HG03060 (cell line): ENCODE measurements around the gene CEACAM16.
"Not testable (repeated sequence)": the region's sequence is repeated elsewhere in the genome, so short reads cannot be mapped to it uniquely, and the experiment has no call there.

ENCODE experiments used
- ATAC-seq: cut with Tn5 transposase; IDR thresholded peaks from one replicate; pipeline ENCODE4 v1.9.1; 2021; ENCODE audit warnings: low read depth, moderate number of reproducible peaks; ENCODE audit not compliant: unreplicated experiment

Gene CEACAM16

DNA sequence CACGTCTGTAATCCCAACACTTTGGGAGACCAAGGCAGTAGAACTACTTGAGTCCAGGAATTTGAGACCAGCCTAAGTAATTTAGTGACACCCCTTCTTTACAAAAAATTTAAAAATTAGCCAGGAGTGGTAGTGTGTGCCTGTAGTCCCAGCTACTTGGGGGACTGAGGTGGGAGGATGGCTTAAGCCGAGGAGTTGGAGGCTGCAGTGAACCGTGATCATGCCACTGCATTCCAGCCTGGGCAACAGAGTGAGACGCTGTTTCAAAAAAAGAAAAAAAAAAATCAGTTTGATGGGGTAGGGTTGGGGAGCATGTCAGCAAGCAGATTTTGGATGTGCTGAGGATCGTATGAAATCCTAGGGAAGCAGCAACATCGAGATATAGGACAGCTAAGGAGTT, 23.4 kb upstream of the CEACAM16 start:
- ATAC-seq, result no peak

DNA sequence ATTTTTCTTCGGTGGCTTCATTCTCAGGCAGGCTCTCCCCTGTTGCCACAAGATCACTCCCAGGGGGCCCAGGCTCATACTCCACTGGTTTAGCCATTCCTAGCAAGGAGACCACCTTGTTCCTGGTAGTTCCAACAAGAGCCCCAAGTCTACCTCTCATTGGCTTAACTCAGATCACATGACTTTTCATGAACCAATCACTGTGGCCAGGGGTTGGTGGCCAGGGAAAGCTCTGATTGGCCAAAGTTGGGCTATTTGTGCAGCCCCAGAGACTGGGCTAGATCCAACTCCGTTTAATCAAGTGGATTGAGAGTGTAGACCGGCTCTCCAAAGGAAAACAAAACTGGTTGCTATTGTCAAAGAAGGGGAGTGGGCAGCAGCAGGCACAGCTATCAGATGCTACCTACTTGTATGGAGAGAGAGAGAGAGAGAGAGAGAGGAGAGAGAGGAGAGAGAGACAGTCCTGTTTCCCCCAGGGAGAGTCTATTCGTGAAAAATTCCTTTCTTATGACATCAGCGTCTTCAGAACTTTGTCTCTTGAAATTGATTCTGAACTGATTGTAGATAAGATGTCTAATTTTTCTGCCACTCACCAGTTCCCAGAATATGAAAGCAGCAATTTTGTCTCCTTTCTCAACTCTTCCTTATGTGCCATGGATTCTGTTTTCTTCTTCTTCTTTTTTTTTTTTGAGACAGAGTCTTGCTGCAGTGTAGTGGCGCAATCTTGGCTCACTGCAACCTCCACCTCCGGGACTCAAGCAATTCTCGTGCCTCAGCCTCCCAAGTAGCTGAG, 21.7 kb upstream of the CEACAM16 start:
- no peak for ATAC-seq

GRCh38 chr19:44680536-44680935, 18.4 kb upstream of the CEACAM16 start:
- ATAC-seq, result no peak

DNA sequence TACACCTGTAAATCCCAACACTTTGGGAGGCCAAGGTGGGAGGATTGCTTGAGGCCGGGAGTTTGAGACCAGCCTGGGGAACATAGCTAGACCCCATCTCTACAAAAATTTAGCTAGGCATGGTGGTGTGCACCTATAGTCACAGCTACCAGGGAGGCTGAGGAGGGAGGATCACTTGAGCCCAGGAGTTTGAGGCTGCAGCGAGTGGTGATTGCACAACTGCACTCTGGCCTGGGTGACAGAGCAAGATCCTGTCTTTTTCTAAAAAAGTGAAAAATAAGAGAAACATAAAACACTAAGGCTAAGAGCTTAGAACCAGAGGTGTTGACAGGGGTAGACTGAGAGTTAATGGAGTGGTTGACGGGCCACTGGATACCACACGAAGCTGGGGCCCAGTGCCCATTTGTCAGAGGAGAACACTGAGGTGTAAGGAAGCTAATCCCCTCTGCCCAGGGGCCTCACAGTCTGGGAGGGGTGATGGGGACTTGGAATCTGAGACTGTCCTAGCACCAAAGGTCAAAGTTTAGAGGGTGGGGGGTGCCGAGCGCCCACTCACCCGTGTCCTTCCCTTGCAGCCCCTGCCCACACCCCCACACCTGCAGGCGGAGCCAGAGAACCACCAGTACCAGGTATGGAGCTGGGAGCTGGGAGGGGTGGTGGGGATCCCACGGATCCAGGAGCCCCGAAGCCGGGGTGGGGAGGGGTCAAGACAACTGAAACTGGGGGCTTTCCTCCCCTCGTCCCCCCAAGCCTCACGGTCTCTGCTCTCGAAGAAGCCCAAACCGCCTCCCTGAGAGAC, 16.8 kb upstream of the CEACAM16 start:
- ATAC-seq, result no peak

DNA sequence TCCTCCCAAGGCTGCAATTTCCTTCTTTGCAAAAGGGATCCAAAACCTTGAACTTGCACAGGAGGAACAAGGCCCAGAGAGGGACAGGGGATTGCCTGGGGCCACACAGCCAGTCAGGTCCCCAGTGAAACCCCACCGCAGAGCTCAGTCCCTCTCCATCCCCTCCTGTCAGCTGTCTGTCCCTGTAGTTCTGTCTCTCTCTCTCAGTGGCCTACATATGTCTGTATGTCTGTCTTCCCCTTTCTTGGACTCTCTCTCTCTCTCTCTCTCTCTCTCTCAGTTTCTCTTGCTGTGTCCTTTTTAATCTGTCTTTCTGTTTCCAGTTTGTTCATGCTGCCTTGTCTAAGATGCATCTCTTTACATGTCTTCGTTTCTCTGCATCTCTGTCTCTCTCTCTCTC, 16.1 kb upstream of the CEACAM16 start:
- no peak for ATAC-seq

- ATAC-seq, result no peak
These were observed 15.3 kb upstream of the CEACAM16 start for GRCh38 chr19:44683434-44684210.

GRCh38 chr19:44684396-44684795, 14.6 kb upstream of the CEACAM16 start:
- ATAC-seq, result not testable (repeated sequence)

GRCh38 chr19:44684892-44685863, 13.8 kb upstream of the CEACAM16 start:
- ATAC-seq, result no peak

GRCh38 chr19:44685877-44686276, 13.1 kb upstream of the CEACAM16 start:
- ATAC-seq, result no peak

GRCh38 chr19:44686896-44687295, 12.1 kb upstream of the CEACAM16 start:
- no peak for ATAC-seq

- no peak for ATAC-seq
These were observed 11.1 kb upstream of the CEACAM16 start for GRCh38 chr19:44687888-44688287.

GRCh38 chr19:44689290-44690130, 9.4 kb upstream of the CEACAM16 start:
- ATAC-seq, result no peak

DNA sequence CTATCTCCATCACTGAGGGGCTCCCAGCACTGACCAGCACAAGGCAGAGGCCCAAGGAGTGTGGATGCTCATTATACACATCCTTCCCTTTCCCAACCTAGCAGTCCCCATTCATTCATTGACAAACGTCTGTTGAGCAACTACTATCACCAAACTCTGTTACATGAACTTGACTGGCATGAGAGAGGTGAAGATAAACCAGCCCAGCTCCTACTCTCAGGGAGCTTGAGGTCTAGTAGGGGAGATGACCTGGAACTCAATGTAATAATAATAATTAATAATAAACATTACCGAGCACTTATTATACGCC, 8.9 kb upstream of the CEACAM16 start:
- no peak for ATAC-seq

- ATAC-seq, result no peak
These were observed 6.6 kb upstream of the CEACAM16 start for GRCh38 chr19:44692379-44692721.

GRCh38 chr19:44694184-44694579, 4.8 kb upstream of the CEACAM16 start:
- no peak for ATAC-seq

- no peak for ATAC-seq
These were observed 1.8 kb upstream of the CEACAM16 start for GRCh38 chr19:44696939-44697669.

- no peak for ATAC-seq
These were observed 1.3 kb upstream of the CEACAM16 start for GRCh38 chr19:44697670-44698034.

- ATAC-seq, result no peak
These were observed 1.6 kb downstream of the CEACAM16 start for GRCh38 chr19:44700547-44700946.

DNA sequence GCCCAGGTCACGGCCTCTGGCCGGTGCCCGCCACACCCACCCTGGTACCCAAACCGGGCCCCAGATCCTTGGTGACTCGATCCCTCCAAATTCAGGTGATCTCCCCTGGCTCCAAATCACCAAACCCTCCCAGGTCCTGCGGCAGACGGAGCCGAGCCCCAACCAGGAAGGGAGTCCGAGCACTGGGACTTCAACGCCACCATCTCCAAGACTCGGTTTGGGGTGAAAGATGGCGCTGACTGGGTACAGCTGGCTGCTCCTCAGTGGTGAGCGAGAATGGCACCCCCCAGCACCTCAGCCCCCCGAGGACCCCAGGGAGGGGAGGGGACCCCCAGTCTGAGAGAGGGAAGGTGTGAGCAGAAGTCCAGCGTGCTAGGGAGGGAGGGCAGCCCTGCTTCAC, 2.3 kb downstream of the CEACAM16 start:
- no peak for ATAC-seq
